T-cell (primary cell): ENCODE data around the gene GALK2. TPM values are rescaled to one million over a fixed set of nuclear protein-coding genes. Genes with fewer than 3 reads are reported as not detected.

Experiments
- ATAC-seq, 4 experiments: fragments of 200-7000 bp in 3 of 4; fragments of 150-1000 bp in 1 of 4; cut with Tn5 transposase; replicated peaks in 1 of 4; 1 replicate in 3 of 4; 2 replicates in 1 of 4; pipeline ENCODE4 v1.10.0; 2021; ENCODE audit warnings: moderate library complexity in 3 of 4, mild to moderate bottlenecking in 2 of 4, moderate number of reproducible peaks in 1 of 4
- CTCF ChIA-PET, 2 donors: fragments of 300-600 bp; sonication (Branson Sonifier 250); formaldehyde crosslinking; loops; one replicate each; lab custom pipeline; 2022; ENCODE audit warnings: antibody characterized with exemption in 2 of 2; lab: Charles Lee
- POLR2A ChIA-PET, 2 donors: fragments of 300-600 bp; sonication (Branson Sonifier 250); formaldehyde crosslinking; loops; one replicate each; lab custom pipeline; 2022; ENCODE audit warnings: antibody characterized with exemption in 2 of 2; lab: Charles Lee
- DNase-seq, 35 experiments: peaks; one replicate each; pipeline versions ENCODE4 v3.0.0 to v3.0.0-alpha.2; 2013 to 2023
- H3K27ac ChIP-seq: one replicate; pipeline ENCODE4 v1.5.1; 2013; ENCODE audit warnings: low read length
- H3K27me3 ChIP-seq, 2 experiments: replicated peaks in 1 of 2; 1 replicate in 1 of 2; 2 replicates in 1 of 2; pipeline versions ENCODE4 v1.6.1 to v1.7.0; 2013; ENCODE audit warnings: low read length in 1 of 2, mixed read lengths in 1 of 2; ENCODE audit not compliant: control insufficient read depth in 2 of 2, insufficient read depth in 2 of 2; ENCODE audit errors: extremely low read depth in 1 of 2
- H3K36me3 ChIP-seq, 2 donors: 1 replicate in 1 of 2; 2 replicates in 1 of 2; pipeline versions ENCODE4 v1.6.1 to v1.7.0; 2013; ENCODE audit warnings: low read length in 1 of 2; ENCODE audit not compliant: control insufficient read depth in 2 of 2, insufficient read depth in 1 of 2; ENCODE audit errors: extremely low read depth in 1 of 2
- H3K4me1 ChIP-seq, 2 experiments: 1 replicate in 1 of 2; 2 replicates in 1 of 2; pipeline versions ENCODE4 v1.6.1 to v1.7.0; 2013; ENCODE audit warnings: low read length in 2 of 2, mixed read lengths in 1 of 2; ENCODE audit not compliant: insufficient read depth in 2 of 2, control insufficient read depth in 1 of 2; ENCODE audit errors: extremely low read depth in 1 of 2
- H3K4me3 ChIP-seq, 2 donors: 1 replicate in 1 of 2; 2 replicates in 1 of 2; pipeline versions ENCODE4 v1.5.1 to v1.7.0; 2013; ENCODE audit warnings: mild to moderate bottlenecking in 2 of 2, low read length in 1 of 2, moderate library complexity in 1 of 2; ENCODE audit not compliant: control insufficient read depth in 1 of 2; ENCODE audit errors: extremely low read depth in 1 of 2
- H3K9me3 ChIP-seq: 2 replicates; pipeline ENCODE4 v1.7.0; 2013
- H3K27ac Mint-ChIP-seq, 2 donors: one replicate each; pipeline ENCODE4 v1.8.0; 2020 to 2021; ENCODE audit warnings: mild to moderate bottlenecking in 2 of 2, mixed read lengths in 2 of 2
- H3K27me3 Mint-ChIP-seq, 2 donors: one replicate each; pipeline ENCODE4 v1.8.0; 2021 to 2022; ENCODE audit warnings: mixed read lengths in 2 of 2
- H3K36me3 Mint-ChIP-seq: one replicate; pipeline ENCODE4 v1.8.0; 2021; ENCODE audit warnings: mixed read lengths
- H3K4me1 Mint-ChIP-seq, 3 donors: one replicate each; pipeline ENCODE4 v1.8.0; 2020 to 2022; ENCODE audit warnings: mixed read lengths in 3 of 3, mild to moderate bottlenecking in 1 of 3
- H3K4me3 Mint-ChIP-seq, 3 donors: one replicate each; pipeline ENCODE4 v1.8.0; 2020 to 2022; ENCODE audit warnings: mild to moderate bottlenecking in 3 of 3, mixed read lengths in 3 of 3, moderate library complexity in 3 of 3
- H3K9me3 Mint-ChIP-seq, 3 donors: one replicate each; pipeline ENCODE4 v1.8.0; 2020 to 2022; ENCODE audit warnings: mixed read lengths in 3 of 3
- WGBS: methylation state at CpG from one replicate; pipeline ENCODE4 v1.1.5; 2013; ENCODE audit warnings: missing lambda C conversion rate; ENCODE audit not compliant: insufficient coverage; 5-methylcytosine and 5-hydroxymethylcytosine counted together
- total RNA-seq, 35 experiments: library from RNA in 6 of 35; stranded (reverse) in 6 of 35; fragments of 120-200 nt in 1 of 35; gene quantifications; one replicate each; pipeline versions ENCODE4 v1.2.1 to v1.2.4 and lab custom pipeline; 2013 to 2026

Gene GALK2
- total RNA-seq, 5 donors from 2014 or later (not counting 1 experiment from before 2014, with no cell fraction given), result 18.5 to 26.3 (median 25.7) TPM

DNA sequence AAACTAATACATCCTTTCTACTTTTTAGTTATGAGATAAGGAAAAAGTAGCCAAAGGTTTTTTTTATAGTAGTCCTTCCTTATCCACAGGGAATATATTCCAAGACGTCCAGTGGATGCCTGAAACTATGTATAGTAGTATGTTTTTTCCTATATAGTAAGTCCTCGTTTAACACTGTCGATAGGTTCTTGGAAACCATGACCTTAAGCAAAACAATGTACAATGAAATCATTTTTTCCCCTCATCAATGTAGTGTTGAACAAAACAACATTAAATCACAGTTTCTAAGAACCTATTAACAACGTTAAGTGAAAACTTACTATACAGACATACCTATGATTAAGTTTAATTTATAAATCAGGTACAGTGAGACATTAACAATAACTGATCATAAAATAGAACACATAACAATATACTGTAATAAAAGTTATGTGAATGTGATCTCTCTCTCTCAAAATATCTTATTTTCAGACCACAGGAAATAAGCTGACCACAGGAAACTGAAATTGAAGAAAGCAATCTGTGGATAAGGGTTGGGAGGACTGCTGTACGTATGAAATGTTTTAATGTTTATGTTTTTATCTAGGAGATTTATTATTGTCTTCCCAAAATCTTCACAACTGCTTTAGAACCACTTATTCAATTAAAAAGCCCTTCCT lies 35.2 kb upstream of the GALK2 start:
- Histone ChIP-seq H3K27ac (no peak overlapping the region), H3K4me1 (no peaks in the 10 kb centered on the region), H3K27me3 (no peaks in the 10 kb centered on the region), H3K9me3 (no peaks in the 10 kb centered on the region), H3K4me3 (no peak overlapping the region), H3K36me3 (peaks cover under 1 to 71% of the 10 kb centered on the region in 2 donors)
- POLR2A ChIA-PET, result no interaction called here
- Mint-ChIP-seq H3K27me3 (no peaks in the 10 kb centered on the region), H3K4me1 (peaks cover 0 to 10% (median 10%) of the 10 kb centered on the region in 3 donors), H3K27ac (peak overlapping the region in 1 of 2 donors; percentile 59), H3K9me3 (no peaks in the 10 kb centered on the region), H3K36me3 (peaks cover 43% of the 10 kb centered on the region), H3K4me3 (no peak overlapping the region)
- DNase-seq, result no peak
- no peak for ATAC-seq
- CTCF ChIA-PET, result no interaction called here
- WGBS, result no CpG with 5 or more reads among the region's 5 CpGs

DNA sequence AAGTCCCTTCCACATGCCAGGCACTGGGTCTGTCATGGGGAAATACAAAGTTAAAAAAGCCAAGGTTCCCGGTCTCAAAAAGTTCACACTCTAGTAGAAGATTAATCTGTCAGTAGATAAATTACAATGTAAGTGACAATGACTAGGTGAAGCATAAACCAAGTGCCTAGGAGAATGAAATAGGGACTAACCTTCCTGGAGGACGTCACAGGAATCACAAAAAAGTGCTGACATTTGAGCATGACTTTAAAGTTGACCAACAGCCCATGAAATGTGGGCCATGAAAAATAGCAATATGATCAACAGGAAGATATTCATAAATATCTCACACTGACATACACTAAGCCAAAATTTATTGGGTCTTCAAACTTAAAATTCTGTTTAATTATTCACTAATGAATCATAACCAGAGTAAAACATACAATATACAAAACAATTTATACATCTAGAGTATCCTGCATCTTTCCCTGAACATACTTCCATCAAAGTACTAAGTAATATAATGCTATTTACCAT lies 34.6 kb upstream of the GALK2 start:
- DNase-seq (no peak), ATAC-seq (no peak)
- ChIA-PET POLR2A (no interaction called here), CTCF (no interaction called here)
- H3K27ac ChIP-seq, result no peak overlapping the region
- H3K27me3 ChIP-seq, result no peaks in the 10 kb centered on the region
- 100% methylated on average over 1 of the region's 2 CpGs for WGBS
- Mint-ChIP-seq H3K9me3 (no peaks in the 10 kb centered on the region), H3K36me3 (peaks cover 40% of the 10 kb centered on the region), H3K4me3 (no peak overlapping the region), H3K27me3 (no peaks in the 10 kb centered on the region), H3K4me1 (peaks cover 0 to 10% (median 10%) of the 10 kb centered on the region in 3 donors), H3K27ac (peak overlapping the region in 1 of 2 donors; percentile 36)
- H3K36me3 ChIP-seq, result peaks cover 3 to 72% of the 10 kb centered on the region in 2 donors
- no peaks in the 10 kb centered on the region for H3K9me3 ChIP-seq
- no peaks in the 10 kb centered on the region for H3K4me1 ChIP-seq
- H3K4me3 ChIP-seq, result no peak overlapping the region

DNA sequence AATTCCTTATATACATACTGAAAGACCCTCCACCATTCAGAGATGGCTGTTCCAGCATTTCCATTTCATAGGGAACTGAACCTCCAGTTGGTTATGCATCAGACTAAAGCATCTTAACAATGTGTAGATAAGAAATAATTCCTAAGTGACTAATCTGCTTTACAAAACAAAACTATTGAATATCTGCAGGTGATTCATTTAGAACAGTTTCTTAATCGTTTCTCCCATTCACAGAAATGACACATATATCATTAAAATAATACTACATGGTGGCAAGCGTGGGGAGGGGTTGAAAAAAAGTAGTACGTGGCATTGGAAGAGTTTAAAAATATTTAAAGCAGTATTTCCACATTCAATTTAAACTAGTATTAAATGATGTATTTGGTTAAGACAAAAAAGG lies 34.1 kb upstream of the GALK2 start:
- CTCF ChIA-PET, result no interaction called here
- no peaks in the 10 kb centered on the region for H3K27me3 Mint-ChIP-seq
- peaks cover 0 to 10% (median 10%) of the 10 kb centered on the region in 3 donors for H3K4me1 Mint-ChIP-seq
- no CpG with 5 or more reads among the region's 3 CpGs for WGBS
- ATAC-seq (no peak), DNase-seq (no peak)
- Histone ChIP-seq H3K9me3 (no peaks in the 10 kb centered on the region), H3K27me3 (no peaks in the 10 kb centered on the region), H3K4me1 (no peaks in the 10 kb centered on the region), H3K36me3 (peaks cover 3 to 73% of the 10 kb centered on the region in 2 donors), H3K27ac (no peak overlapping the region), H3K4me3 (no peak overlapping the region)
- no peaks in the 10 kb centered on the region for H3K9me3 Mint-ChIP-seq
- no peak overlapping the region for H3K4me3 Mint-ChIP-seq
- no peak overlapping the region for H3K27ac Mint-ChIP-seq
- POLR2A ChIA-PET, result no interaction called here
- peaks cover 46% of the 10 kb centered on the region for H3K36me3 Mint-ChIP-seq

DNA sequence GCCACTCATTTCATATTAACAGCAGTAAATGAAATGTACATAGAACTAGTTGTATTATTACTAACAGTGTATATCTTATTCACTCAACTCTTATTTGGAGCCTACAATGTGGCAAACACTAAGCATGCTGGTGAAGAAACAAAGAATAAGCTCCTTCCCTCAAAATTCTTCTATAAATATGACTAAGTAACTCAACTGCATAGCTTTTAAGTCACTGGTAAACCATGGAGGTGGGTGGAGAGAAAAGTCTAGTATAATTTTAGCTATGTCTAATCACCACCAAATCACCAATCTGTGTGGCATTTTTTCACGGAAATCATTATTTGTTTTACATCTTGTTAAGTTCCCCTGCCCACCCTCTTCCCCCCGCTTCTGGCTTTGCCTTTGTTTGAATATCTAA lies 32.2 kb upstream of the GALK2 start:
- H3K4me3 ChIP-seq, result no peak overlapping the region
- no CpG with 5 or more reads among the region's 2 CpGs for WGBS
- H3K4me1 Mint-ChIP-seq, result peaks cover 3 to 11% (median 10%) of the 10 kb centered on the region in 3 donors
- H3K9me3 Mint-ChIP-seq, result no peaks in the 10 kb centered on the region
- peaks cover 54% of the 10 kb centered on the region for H3K36me3 Mint-ChIP-seq
- no peaks in the 10 kb centered on the region for H3K9me3 ChIP-seq
- DNase-seq, result no peak
- ChIA-PET CTCF (interaction anchor here (0.6 to 1.4 kb wide), 4 partner anchors 8 to 18 kb away, joined by 3 to 4 read pairs (median 4); partner anchors contain the start of gene COPS2 (in 1 of the 2)), POLR2A (interaction anchor here in 1 of 2 donors (0.6 to 1.2 kb wide), 3 partner anchors 11 to 1330 kb away, joined by 3 to 6 read pairs (median 6); no protein-coding TSS in a partner anchor)
- no peaks in the 10 kb centered on the region for H3K4me1 ChIP-seq
- no peak overlapping the region for H3K27ac Mint-ChIP-seq
- H3K27me3 Mint-ChIP-seq, result no peaks in the 10 kb centered on the region
- no peak overlapping the region for H3K27ac ChIP-seq
- no peak for ATAC-seq
- no peak overlapping the region for H3K4me3 Mint-ChIP-seq
- no peaks in the 10 kb centered on the region for H3K27me3 ChIP-seq
- peaks cover 3 to 84% of the 10 kb centered on the region in 2 donors for H3K36me3 ChIP-seq

DNA sequence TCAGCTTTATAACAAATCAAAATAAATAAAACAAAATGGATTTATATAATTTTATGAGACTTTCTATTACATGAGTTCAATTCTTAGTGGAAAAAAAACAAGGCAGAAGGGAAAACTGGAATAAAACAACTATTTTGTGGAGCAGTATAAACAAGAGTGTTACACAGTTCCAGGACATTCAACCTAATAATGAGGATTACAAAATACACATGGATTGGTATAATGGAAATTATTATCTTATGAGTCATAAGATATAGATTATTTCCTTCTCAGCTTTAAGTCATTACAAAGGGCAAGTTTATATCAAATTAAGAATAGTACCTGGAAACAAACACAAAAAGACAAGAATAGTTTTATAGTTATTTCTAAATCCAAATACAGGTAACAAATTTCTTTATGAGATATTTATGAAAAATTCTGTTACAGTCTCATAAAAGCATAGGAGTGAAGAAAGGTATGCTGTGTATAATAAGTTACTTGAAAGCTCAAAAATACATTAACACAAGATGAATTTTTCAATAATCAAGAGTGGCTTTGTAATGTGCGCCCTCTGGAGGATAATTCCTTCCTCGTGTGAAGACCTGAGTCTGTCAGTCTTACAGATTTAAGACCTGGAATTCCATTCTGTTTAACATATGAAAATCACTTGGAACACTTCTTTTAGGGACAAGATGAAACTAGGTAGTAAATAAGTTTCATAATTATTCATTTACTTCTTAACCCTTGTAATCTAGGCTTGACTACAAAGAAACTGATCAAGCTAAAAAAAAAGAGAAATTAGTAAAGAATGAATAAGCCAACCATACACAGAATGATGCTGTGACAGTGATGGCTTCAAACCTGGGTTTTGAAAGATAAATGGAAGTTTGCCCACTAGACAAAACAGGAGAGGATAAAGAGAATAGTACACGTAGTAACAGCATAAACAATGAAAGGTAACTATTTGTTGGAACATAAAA lies 24.1 kb upstream of the GALK2 start:
- H3K27ac Mint-ChIP-seq, result no peak overlapping the region
- Histone ChIP-seq H3K27me3 (no peaks in the 10 kb centered on the region), H3K36me3 (peaks cover 0 to 36% of the 10 kb centered on the region in 2 donors), H3K4me3 (no peak overlapping the region), H3K4me1 (peaks cover 0 to 6% of the 10 kb centered on the region in 2 experiments), H3K9me3 (no peaks in the 10 kb centered on the region), H3K27ac (no peak overlapping the region)
- ChIA-PET CTCF (interaction anchor here (0.6 to 3.6 kb wide), 20 partner anchors 8 to 1214 kb away, joined by 3 to 31 read pairs (median 4); partner anchors contain the start of genes COPS2 (in 1 of the 2), EID1 (in 1 of the 2) and GALK2 (in 1 of the 2)), POLR2A (interaction anchor here (0.7 to 0.8 kb wide), 3 partner anchors 9 to 24 kb away, joined by 3 to 4 read pairs (median 3); partner anchors contain the start of genes COPS2 (in 1 of the 2) and GALK2 (in 1 of the 2))
- H3K27me3 Mint-ChIP-seq, result no peaks in the 10 kb centered on the region
- H3K36me3 Mint-ChIP-seq, result peaks cover 35% of the 10 kb centered on the region
- peak in 17 of 35 experiments; percentile 5 to 63 (median 14) for DNase-seq
- H3K4me3 Mint-ChIP-seq, result no peak overlapping the region
- no peaks in the 10 kb centered on the region for H3K9me3 Mint-ChIP-seq
- WGBS, result no CpG with 5 or more reads among the region's 3 CpGs
- peak in 2 of 4 experiments; percentile 34 to 57 for ATAC-seq
- peaks cover 50 to 62% (median 53%) of the 10 kb centered on the region in 3 donors for H3K4me1 Mint-ChIP-seq
